Central memory CD8-positive, alpha-beta T cell (primary cell): ENCODE results near the gene MT4.
"Not testable (repeated sequence)": the region's sequence is repeated elsewhere in the genome, so short reads cannot be mapped to it uniquely, and the experiment has no call there.

Experiments used
- ATAC-seq: fragments of 150-1000 bp; cut with Tn5 transposase; replicated peaks from 2 replicates; pipeline ENCODE4 v1.10.0; 2022; ENCODE audit warnings: mild to moderate bottlenecking, moderate FRiP score, moderate number of reproducible peaks; ENCODE audit not compliant: poor library complexity, severe bottlenecking; ENCODE audit errors: extremely low read depth
- DNase-seq, 2 donors: peaks; one replicate each; pipeline ENCODE4 v3.0.0; 2021; ENCODE audit warnings: low spot score in 2 of 2
- H3K27ac Mint-ChIP-seq: one replicate; pipeline ENCODE4 v1.8.0; 2022; ENCODE audit warnings: low read depth, mild to moderate bottlenecking, moderate library complexity, mixed read lengths
- H3K27me3 Mint-ChIP-seq: one replicate; pipeline ENCODE4 v1.8.0; 2022; ENCODE audit warnings: mixed read lengths
- H3K36me3 Mint-ChIP-seq: one replicate; pipeline ENCODE4 v1.8.0; 2022; ENCODE audit warnings: mild to moderate bottlenecking, moderate library complexity, mixed read lengths; ENCODE audit not compliant: insufficient read depth
- H3K4me1 Mint-ChIP-seq: one replicate; pipeline ENCODE4 v1.8.0; 2022; ENCODE audit warnings: mixed read lengths
- H3K4me3 Mint-ChIP-seq: one replicate; pipeline ENCODE4 v1.8.0; 2022; ENCODE audit warnings: mild to moderate bottlenecking, moderate library complexity, mixed read lengths
- H3K9me3 Mint-ChIP-seq: one replicate; pipeline ENCODE4 v1.8.0; 2022; ENCODE audit warnings: mixed read lengths

Gene MT4

DNA sequence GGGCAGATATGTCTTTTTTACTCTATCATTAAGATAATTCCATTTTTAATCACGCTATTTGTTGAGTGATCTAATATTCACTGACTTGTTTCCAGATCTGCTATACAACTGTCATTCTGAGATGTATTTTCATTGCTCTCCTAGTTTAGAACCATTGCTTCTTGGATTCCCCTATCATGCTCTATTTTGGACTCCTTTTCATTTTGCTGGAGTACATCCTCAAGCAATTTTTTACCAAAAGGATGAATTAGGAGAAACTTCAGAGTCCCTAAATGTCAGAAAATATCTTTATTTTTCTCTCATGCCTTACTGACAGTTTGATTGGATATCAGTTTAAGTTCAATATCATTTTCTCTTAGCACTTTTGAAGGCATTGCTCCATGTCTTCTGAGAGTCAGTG, 9.8 kb downstream of the MT4 start:
- DNase-seq (no peak), ATAC-seq (no peak)
- no peak overlapping the region for H3K27ac Mint-ChIP-seq
- H3K4me1 Mint-ChIP-seq = peaks cover 7% of the 10 kb centered on the region
- no peaks in the 10 kb centered on the region for H3K27me3 Mint-ChIP-seq
- H3K36me3 Mint-ChIP-seq = peaks cover 1% of the 10 kb centered on the region
- no peaks in the 10 kb centered on the region for H3K9me3 Mint-ChIP-seq
- H3K4me3 Mint-ChIP-seq = no peak overlapping the region

- H3K27me3 Mint-ChIP-seq = peaks cover 9% of the 10 kb centered on the region
- no peak overlapping the region for H3K4me3 Mint-ChIP-seq
- no peak overlapping the region for H3K27ac Mint-ChIP-seq
- ATAC-seq (peak; percentile 100), DNase-seq (peak; percentile 79 to 81)
- no peaks in the 10 kb centered on the region for H3K36me3 Mint-ChIP-seq
- no peaks in the 10 kb centered on the region for H3K9me3 Mint-ChIP-seq
- peaks cover 7% of the 10 kb centered on the region for H3K4me1 Mint-ChIP-seq
These were observed 11.9 kb downstream of the MT4 start for GRCh38 chr16:56576585-56577299.

DNA sequence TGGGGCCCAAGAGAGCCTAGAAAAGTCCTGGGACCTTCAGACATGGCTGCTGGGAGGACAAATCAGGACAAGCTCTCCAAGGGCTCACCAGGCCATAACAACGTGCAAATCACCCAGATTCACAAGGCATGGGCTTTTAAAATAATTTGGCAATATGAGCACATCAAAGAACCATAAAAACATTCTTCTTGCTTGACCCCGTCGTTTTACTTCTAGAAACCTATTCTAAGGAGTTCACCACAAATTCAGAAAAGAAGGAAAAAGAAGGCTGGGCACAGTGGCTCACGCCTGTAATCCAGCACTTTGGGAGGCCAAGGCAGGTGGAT, 12.4 kb downstream of the MT4 start:
- peaks cover 7% of the 10 kb centered on the region for H3K4me1 Mint-ChIP-seq

GRCh38 chr16:56580391-56581048, 15.6 kb downstream of the MT4 start:
- H3K4me3 Mint-ChIP-seq = no peak overlapping the region
- no peaks in the 10 kb centered on the region for H3K36me3 Mint-ChIP-seq
- peaks cover 22% of the 10 kb centered on the region for H3K27me3 Mint-ChIP-seq
- no peak overlapping the region for H3K27ac Mint-ChIP-seq
- H3K4me1 Mint-ChIP-seq = peaks cover 7% of the 10 kb centered on the region
- no peaks in the 10 kb centered on the region for H3K9me3 Mint-ChIP-seq
- DNase-seq = no peak
- no peak for ATAC-seq

More for the DNA sequence above, 12.4 kb downstream of the MT4 start:
- Mint-ChIP-seq H3K27me3 (peaks cover 9% of the 10 kb centered on the region), H3K4me3 (no peak overlapping the region), H3K9me3 (no peaks in the 10 kb centered on the region), H3K27ac (no peak overlapping the region), H3K36me3 (no peaks in the 10 kb centered on the region)
- no peak for ATAC-seq
- DNase-seq = no peak

DNA sequence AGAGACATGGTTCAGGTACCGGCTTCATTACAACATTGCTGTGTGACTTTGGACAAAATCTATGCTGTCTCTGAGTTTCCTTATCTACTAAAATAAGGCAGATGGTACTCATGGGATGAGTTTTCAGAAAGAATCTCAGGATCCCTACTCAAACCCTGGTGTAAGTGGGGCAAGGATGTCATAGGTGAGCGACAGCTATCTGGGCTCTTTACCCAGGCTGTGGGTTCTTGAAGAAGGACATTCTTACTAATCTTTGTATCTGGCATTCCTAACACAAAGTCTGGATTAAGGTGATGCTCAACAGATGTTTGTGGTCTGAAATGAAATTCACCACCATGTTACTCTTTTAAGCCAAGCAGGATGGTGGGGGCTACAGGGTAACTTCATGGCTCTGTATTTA, 18.0 kb downstream of the MT4 start:
- not testable (repeated sequence) for ATAC-seq, H3K4me3 Mint-ChIP-seq, H3K27ac Mint-ChIP-seq, DNase-seq, H3K4me1 Mint-ChIP-seq, H3K36me3 Mint-ChIP-seq, H3K9me3 Mint-ChIP-seq
- H3K27me3 Mint-ChIP-seq = peaks cover 34% of the 10 kb centered on the region

DNA sequence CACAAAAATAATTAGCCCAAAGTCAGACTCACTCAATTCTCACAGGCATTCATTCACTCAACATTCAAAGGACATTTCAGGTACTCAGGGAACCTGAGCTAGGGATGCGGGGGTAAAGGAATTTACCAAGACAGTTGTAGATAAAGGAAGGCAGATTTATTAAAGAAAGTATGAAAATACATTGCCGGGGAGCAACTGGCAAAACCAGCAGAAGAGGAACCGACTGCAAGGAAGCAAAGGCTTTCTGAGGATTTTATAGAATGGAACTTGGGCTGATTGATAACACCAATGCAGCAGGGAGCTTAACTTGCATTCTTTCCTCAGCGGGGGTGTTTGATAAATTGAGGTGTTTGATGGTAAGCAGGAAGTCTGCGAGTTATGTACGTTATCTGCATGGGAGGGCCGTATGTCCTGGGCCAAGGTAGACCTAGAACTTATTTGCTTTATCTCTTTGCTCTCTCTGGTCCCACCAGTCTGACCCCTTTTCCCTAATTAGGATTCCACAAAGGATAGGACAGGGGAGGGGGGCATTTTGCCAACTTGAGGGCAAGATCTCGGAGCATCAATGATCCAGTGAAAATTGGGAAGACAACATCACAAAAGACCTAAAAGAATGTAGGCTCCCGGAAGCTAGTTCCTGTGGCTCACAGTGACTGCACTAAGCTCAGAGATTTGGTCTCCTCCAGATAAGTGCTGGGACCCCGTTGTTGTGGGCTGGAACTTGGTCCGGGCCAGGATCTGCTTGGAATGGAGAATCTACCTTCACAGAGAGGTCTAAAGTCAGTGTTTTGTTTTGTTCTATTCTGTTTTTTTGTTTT, 18.7 kb downstream of the MT4 start:
- ATAC-seq (no peak), DNase-seq (no peak)
- Mint-ChIP-seq H3K27ac (no peak overlapping the region), H3K4me3 (no peak overlapping the region), H3K4me1 (peaks cover under 1% of the 10 kb centered on the region), H3K27me3 (peaks cover 41% of the 10 kb centered on the region), H3K9me3 (no peaks in the 10 kb centered on the region), H3K36me3 (no peaks in the 10 kb centered on the region)

- Mint-ChIP-seq H3K36me3 (peaks cover 2% of the 10 kb centered on the region), H3K27ac (no peak overlapping the region), H3K27me3 (peaks cover 48% of the 10 kb centered on the region), H3K4me3 (no peak overlapping the region), H3K9me3 (no peaks in the 10 kb centered on the region), H3K4me1 (peaks cover 6% of the 10 kb centered on the region)
- ATAC-seq (no peak), DNase-seq (no peak)
These were observed 19.4 kb downstream of the MT4 start for GRCh38 chr16:56584276-56584675.

DNA sequence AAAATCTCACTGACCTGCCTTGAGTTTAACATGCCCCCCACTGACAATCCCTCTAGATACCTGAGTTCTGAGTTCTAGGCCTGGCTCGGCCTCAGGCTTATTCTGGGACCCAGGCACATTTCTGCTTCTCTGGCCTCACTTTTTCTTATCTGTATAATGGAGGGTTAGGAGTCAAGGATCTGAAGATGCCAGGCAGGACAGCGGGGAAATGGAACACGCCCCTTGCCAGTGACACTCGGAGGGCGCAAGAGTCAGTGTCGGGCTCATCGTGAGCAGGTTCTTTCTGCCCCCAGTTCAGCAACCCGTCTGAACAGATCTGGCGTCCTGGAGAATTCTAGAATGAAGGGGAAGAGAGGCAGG, 23.9 kb downstream of the MT4 start:
- Mint-ChIP-seq H3K27ac (no peak overlapping the region), H3K36me3 (peaks cover 2% of the 10 kb centered on the region), H3K9me3 (no peaks in the 10 kb centered on the region), H3K4me1 (peaks cover 16% of the 10 kb centered on the region), H3K4me3 (peak overlapping the region; percentile 81), H3K27me3 (peaks cover 55% of the 10 kb centered on the region)
- ATAC-seq (no peak), DNase-seq (no peak)

- H3K27ac Mint-ChIP-seq = no peak within 1 kb of the TSS
- H3K27me3 Mint-ChIP-seq = peaks cover 48% of the 10 kb centered on the region
- no peak for DNase-seq
- peak within 1 kb of the TSS; percentile 81 for H3K4me3 Mint-ChIP-seq
- H3K9me3 Mint-ChIP-seq = no peaks in the 10 kb centered on the region
- H3K36me3 Mint-ChIP-seq = peaks cover 2% of the 10 kb centered on the region
- H3K4me1 Mint-ChIP-seq = peaks cover 16% of the 10 kb centered on the region
- ATAC-seq = no peak
These were observed 24.5 kb downstream of the MT4 start, which contains the start of gene MT3 for GRCh38 chr16:56589141-56590039. MT3 (plus strand) TSS chr16:56589528; CDS start chr16:56589591, 63 bp downstream.

GRCh38 chr16:56591377-56592060, 26.6 kb downstream of the MT4 start:
- Mint-ChIP-seq H3K9me3 (no peaks in the 10 kb centered on the region), H3K36me3 (peaks cover 2% of the 10 kb centered on the region)
- no peak for DNase-seq

GRCh38 chr16:56593573-56594291, 28.9 kb downstream of the MT4 start:
- ATAC-seq (no peak), DNase-seq (no peak)
- peaks cover under 1% of the 10 kb centered on the region for H3K36me3 Mint-ChIP-seq
- no peaks in the 10 kb centered on the region for H3K9me3 Mint-ChIP-seq
- H3K27ac Mint-ChIP-seq = no peak overlapping the region
- peaks cover 14% of the 10 kb centered on the region for H3K4me1 Mint-ChIP-seq
- H3K27me3 Mint-ChIP-seq = peaks cover 27% of the 10 kb centered on the region
- H3K4me3 Mint-ChIP-seq = no peak overlapping the region

More at GRCh38 chr16:56591377-56592060, 26.6 kb downstream of the MT4 start:
- peaks cover 44% of the 10 kb centered on the region for H3K27me3 Mint-ChIP-seq
- H3K27ac Mint-ChIP-seq = no peak overlapping the region
- no peak for ATAC-seq
- no peak overlapping the region for H3K4me3 Mint-ChIP-seq
- H3K4me1 Mint-ChIP-seq = peaks cover 16% of the 10 kb centered on the region
